ENCODE results near the gene THEM4.

THEM4 gene

GRCh38 chr1:151830055-151830454 is 79.3 kb downstream of the THEM4 start:
- in situ Hi-C loops (cut with HindIII; ENCODE audit: low pct_unique_long_range_greater_than_20kb, low sequenced_read_pairs), result no loop called here
- TF ChIP-seq JUND (IDR thresholded peaks at IDR 0.05; ENCODE audit: low read depth), result no peak
- no peak for DNase-seq (ENCODE audit: low read depth in 1 of 2, low spot score in 1 of 2)

GRCh38 chr1:151829352-151830046 is 79.8 kb downstream of the THEM4 start:
- no peak for DNase-seq (ENCODE audit: low read depth in 1 of 2, low spot score in 1 of 2)
- no peak for TF ChIP-seq JUND (IDR thresholded peaks at IDR 0.05; ENCODE audit: low read depth)
- in situ Hi-C loops (cut with HindIII; ENCODE audit: low pct_unique_long_range_greater_than_20kb, low sequenced_read_pairs), result no loop called here

DNA sequence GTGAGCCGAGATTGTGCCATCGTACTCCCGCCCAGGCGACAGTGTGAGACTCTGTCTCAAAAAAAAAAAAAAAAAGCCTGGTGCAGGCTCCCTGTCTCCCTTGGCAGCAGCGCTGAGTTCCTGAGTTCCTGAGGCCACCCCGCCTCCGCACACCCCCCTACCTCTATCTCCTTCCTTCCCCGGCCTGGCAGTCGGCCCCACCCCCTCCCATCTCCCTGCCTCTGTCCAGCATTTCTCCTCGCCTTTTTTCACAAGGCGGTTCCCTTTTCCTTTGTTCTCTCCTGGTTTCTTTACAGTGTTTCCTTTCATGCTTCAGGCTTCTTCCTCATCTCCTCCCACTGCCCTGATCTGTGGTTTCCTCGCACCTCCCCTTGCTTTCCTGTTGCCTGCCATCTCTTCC is 80.4 kb downstream of the THEM4 start:
- no peak for TF ChIP-seq JUND (IDR thresholded peaks at IDR 0.05; ENCODE audit: low read depth)
- in situ Hi-C loops (cut with HindIII; ENCODE audit: low pct_unique_long_range_greater_than_20kb, low sequenced_read_pairs), result no loop called here

DNA sequence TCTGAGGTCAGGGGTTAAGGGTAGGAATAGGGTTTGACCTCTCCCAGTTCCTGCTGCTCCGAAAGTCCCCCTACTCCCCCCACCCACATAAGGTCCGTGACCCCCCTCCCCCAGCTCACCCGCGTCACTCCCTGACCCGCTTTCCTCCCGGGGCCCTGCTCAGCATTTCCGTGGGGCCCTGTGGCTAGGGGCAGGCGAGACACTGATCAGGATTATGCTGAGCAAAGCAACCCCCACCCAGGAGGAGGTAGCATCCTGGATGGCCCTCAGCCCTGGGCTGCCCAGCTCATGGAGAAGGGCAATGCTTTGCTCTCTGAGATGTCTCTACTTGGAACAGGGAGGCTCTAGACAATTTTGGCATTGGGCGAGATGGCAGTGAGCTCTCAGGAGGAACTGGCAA is 81.5 kb downstream of the THEM4 start:
- in situ Hi-C loops (cut with HindIII; ENCODE audit: low pct_unique_long_range_greater_than_20kb, low sequenced_read_pairs), result no loop called here
- no peak for TF ChIP-seq JUND (IDR thresholded peaks at IDR 0.05; ENCODE audit: low read depth)
- no peak for DNase-seq (ENCODE audit: low read depth in 1 of 2, low spot score in 1 of 2)

More for the DNA sequence above, 80.4 kb downstream of the THEM4 start:
- DNase-seq (ENCODE audit: low read depth in 1 of 2, low spot score in 1 of 2), result peak in 1 of 2 experiments; percentile 63

DNA sequence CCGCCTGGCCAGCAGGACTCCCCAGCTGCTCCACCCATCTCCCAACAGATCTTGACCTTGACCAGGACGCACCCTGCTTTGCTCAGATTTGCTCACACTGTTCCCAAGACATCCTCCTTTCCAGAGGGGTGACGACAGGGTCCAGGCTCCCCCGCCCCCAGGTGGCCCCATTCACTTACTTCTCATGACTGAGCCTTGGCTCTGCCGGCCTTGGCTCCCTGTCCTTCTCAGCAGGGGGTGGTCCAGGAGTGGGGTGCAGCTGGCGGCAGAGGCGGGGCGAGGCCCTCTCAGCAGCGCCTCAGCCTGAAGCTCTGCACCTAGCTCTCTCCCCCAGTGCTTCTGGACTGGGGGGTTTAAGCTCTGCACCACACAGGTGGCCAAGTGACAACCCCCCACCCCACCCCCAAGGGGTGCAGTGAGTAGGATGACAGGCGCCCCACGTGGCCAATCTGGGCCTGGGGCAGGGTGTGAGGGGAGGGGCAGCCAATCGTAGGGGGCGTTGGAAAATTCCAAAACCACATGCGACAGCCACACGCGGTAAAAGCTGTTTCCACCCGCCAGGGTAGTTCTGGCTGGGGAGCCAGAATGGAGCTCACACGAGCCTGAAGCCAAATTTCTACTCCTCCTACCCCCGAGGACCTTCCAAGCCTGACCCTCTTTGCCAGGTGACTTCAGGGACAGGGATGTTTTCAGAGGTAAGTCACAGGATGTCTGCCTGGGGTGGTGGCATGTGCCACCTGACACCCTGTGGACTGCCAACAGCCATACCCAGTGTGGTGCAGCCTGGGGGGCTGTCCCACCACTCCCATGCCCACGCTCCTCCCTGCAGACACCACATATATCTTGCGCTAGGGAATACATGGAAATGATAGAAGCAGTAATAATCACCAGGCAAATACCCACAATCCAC is 83.3 kb downstream of the THEM4 start:
- no peak for TF ChIP-seq JUND (IDR thresholded peaks at IDR 0.05; ENCODE audit: low read depth)
- in situ Hi-C loops (cut with HindIII; ENCODE audit: low pct_unique_long_range_greater_than_20kb, low sequenced_read_pairs), result no loop called here
- no peak for DNase-seq (ENCODE audit: low read depth in 1 of 2, low spot score in 1 of 2)

- DNase-seq (ENCODE audit: low read depth in 1 of 2, low spot score in 1 of 2), result no peak
- in situ Hi-C loops (cut with HindIII; ENCODE audit: low pct_unique_long_range_greater_than_20kb, low sequenced_read_pairs), result no loop called here
- TF ChIP-seq JUND (IDR thresholded peaks at IDR 0.05; ENCODE audit: low read depth), result no peak
Observed at GRCh38 chr1:151825204-151825603, 84.1 kb downstream of the THEM4 start.

Measured in T47D (cell line).